ENCODE results near the gene PEX14. TPM values are rescaled to one million over a fixed set of nuclear protein-coding genes. Genes with fewer than 3 reads are reported as not detected.
A peak's percentile ranks its signal among the peaks of the same experiment; 100 is the strongest.

PEX14 gene
- total RNA-seq, 2 donors from 2014 or later: 24.3 to 26.0 TPM

DNA sequence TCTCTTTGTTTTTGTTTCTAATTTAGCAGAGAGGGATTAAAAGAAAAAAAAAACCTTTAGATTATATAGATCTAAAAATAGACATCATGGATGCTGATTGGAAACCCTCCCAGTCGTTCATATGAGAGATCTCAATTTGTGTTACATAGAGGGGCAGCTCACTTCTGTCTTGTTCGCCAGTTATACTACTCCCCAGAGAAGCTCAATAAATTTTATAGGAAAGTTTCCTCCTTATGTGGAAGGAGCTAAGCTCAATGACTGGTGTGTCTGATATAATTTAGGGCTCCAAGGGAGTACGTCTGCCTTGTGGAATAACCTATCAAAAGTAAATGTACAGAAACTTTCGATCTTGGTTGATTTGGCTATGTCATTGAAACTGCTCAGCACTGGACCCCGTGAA is 117.6 kb downstream of the PEX14 start:
- Mint-ChIP-seq H3K36me3 (ENCODE audit: low read depth) (peaks cover 4% of the 10 kb centered on the region), H3K4me3 (no peak overlapping the region), H3K27me3 (ENCODE audit: insufficient read depth) (no peaks in the 10 kb centered on the region), H3K4me1 (peaks cover 27% of the 10 kb centered on the region), H3K9me3 (no peaks in the 10 kb centered on the region), H3K27ac (peak overlapping the region; percentile 79)
- peaks cover 4% of the 10 kb centered on the region for H3K4me1 ChIP-seq (ENCODE audit: control insufficient read depth, insufficient read depth, low read length)
- H3K9ac ChIP-seq (ENCODE audit: extremely low read depth, low read length, poor library complexity, severe bottlenecking): no peak overlapping the region
- DNase-seq: no peak
- TF ChIP-seq, protein P1, sequence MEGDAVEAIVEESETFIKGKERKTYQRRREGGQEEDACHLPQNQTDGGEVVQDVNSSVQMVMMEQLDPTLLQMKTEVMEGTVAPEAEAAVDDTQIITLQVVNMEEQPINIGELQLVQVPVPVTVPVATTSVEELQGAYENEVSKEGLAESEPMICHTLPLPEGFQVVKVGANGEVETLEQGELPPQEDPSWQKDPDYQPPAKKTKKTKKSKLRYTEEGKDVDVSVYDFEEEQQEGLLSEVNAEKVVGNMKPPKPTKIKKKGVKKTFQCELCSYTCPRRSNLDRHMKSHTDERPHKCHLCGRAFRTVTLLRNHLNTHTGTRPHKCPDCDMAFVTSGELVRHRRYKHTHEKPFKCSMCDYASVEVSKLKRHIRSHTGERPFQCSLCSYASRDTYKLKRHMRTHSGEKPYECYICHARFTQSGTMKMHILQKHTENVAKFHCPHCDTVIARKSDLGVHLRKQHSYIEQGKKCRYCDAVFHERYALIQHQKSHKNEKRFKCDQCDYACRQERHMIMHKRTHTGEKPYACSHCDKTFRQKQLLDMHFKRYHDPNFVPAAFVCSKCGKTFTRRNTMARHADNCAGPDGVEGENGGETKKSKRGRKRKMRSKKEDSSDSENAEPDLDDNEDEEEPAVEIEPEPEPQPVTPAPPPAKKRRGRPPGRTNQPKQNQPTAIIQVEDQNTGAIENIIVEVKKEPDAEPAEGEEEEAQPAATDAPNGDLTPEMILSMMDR (conservative IDR thresholded peaks at IDR 0.05): no peak
- H3K4me3 ChIP-seq (ENCODE audit: low read length): no peak overlapping the region
- no peaks in the 10 kb centered on the region for H3K9me3 ChIP-seq (ENCODE audit: control insufficient read depth, low read length)
- 77 to 87% methylated on average over 4 to 5 of the region's 5 CpGs for WGBS, 2 experiments (ENCODE audit: insufficient coverage in 1 of 2, insufficient read length in 1 of 2)
- no peak overlapping the region for H3K27ac ChIP-seq (ENCODE audit: low read depth, low read length)
- no peaks in the 10 kb centered on the region for H3K27me3 ChIP-seq (ENCODE audit: control insufficient read depth, insufficient read depth, low read length, poor library complexity, severe bottlenecking)
- no peaks in the 10 kb centered on the region for H3K36me3 ChIP-seq (ENCODE audit: control insufficient read depth, insufficient read depth, low read length)

DNA sequence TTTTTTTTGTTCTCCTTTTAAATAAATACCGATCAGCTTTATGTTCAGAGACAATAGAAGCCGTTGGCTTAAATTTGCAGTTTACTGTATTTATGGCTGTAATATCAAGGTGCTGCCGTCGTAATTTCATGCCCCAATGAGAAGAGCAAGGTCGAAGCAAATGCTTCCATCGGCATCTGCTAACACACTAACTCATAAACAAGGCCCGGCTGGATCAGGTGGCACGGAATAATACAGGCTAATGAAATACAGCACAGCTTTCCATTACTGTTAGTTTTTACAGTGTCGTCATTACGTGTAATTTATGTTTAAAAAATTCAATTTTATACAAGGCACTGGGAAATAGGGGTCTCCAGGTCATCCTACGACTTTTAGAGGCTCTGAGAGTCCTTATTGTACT is 119.0 kb downstream of the PEX14 start:
- no peaks in the 10 kb centered on the region for H3K27me3 Mint-ChIP-seq (ENCODE audit: insufficient read depth)

DNA sequence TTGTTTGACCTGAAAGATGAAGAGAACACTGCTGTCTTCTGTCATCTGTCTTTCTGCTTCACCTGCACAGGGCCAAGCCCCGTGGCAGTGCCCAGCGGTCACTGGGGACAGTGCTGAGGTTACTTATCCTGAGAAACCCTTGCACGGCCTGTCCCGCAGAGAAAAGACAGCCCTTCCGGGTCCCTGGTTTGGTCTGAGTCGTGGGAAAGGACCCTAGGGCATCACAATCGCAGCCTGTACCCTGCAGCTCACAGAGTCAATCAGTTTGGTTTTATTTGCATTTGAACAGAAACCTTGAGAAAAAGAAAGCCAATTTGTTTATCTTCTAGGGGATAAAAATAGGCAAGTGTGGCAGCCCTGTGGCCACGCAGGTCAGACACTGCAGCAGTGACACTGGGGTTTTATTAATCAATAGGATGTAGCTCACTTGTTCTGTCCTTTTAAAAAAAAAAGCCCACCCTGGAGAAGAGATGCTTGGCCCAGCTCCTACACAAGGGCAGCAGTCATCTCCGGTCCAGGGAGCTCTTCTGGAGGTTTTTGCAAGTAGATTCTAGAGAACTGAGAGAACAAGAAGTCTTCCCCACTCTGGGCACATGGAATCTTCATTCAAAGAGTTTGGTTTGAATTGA is 120.0 kb downstream of the PEX14 start:
- Histone ChIP-seq H3K27ac (ENCODE audit: low read depth, low read length) (no peak overlapping the region), H3K36me3 (ENCODE audit: control insufficient read depth, insufficient read depth, low read length) (no peaks in the 10 kb centered on the region), H3K4me1 (ENCODE audit: control insufficient read depth, insufficient read depth, low read length) (peaks cover 4% of the 10 kb centered on the region), H3K9ac (ENCODE audit: extremely low read depth, low read length, poor library complexity, severe bottlenecking) (no peak overlapping the region), H3K4me3 (ENCODE audit: low read length) (no peak overlapping the region), H3K9me3 (ENCODE audit: control insufficient read depth, low read length) (no peaks in the 10 kb centered on the region), H3K27me3 (ENCODE audit: control insufficient read depth, insufficient read depth, low read length, poor library complexity, severe bottlenecking) (no peaks in the 10 kb centered on the region)
- peak; percentile 61 for DNase-seq
- TF ChIP-seq, protein P1 (conservative IDR thresholded peaks at IDR 0.05): no peak
- H3K27me3 Mint-ChIP-seq (ENCODE audit: insufficient read depth): no peaks in the 10 kb centered on the region
- no peaks in the 10 kb centered on the region for H3K9me3 Mint-ChIP-seq
- peak overlapping the region; percentile 28 for H3K27ac Mint-ChIP-seq
- WGBS, 2 experiments (ENCODE audit: insufficient coverage in 1 of 2, insufficient read length in 1 of 2): 52 to 66% methylated on average over 8 to 9 of the region's 9 CpGs
- peaks cover 27% of the 10 kb centered on the region for H3K4me1 Mint-ChIP-seq
- no peak overlapping the region for H3K4me3 Mint-ChIP-seq
- H3K36me3 Mint-ChIP-seq (ENCODE audit: low read depth): peaks cover 2% of the 10 kb centered on the region

More for the DNA sequence above, 119.0 kb downstream of the PEX14 start:
- WGBS, 2 experiments (ENCODE audit: insufficient coverage in 1 of 2, insufficient read length in 1 of 2): 92 to 93% methylated on average over 10 to 11 of the region's 11 CpGs
- Histone ChIP-seq H3K4me3 (ENCODE audit: low read length) (no peak overlapping the region), H3K27me3 (ENCODE audit: control insufficient read depth, insufficient read depth, low read length, poor library complexity, severe bottlenecking) (no peaks in the 10 kb centered on the region), H3K36me3 (ENCODE audit: control insufficient read depth, insufficient read depth, low read length) (no peaks in the 10 kb centered on the region), H3K9ac (ENCODE audit: extremely low read depth, low read length, poor library complexity, severe bottlenecking) (no peak overlapping the region), H3K9me3 (ENCODE audit: control insufficient read depth, low read length) (no peaks in the 10 kb centered on the region), H3K4me1 (ENCODE audit: control insufficient read depth, insufficient read depth, low read length) (peaks cover 4% of the 10 kb centered on the region), H3K27ac (ENCODE audit: low read depth, low read length) (no peak overlapping the region)
- Mint-ChIP-seq H3K4me1 (peaks cover 27% of the 10 kb centered on the region), H3K36me3 (ENCODE audit: low read depth) (no peaks in the 10 kb centered on the region), H3K27ac (no peak overlapping the region), H3K4me3 (no peak overlapping the region), H3K9me3 (no peaks in the 10 kb centered on the region)
- TF ChIP-seq, protein P1 (conservative IDR thresholded peaks at IDR 0.05): no peak
- no peak for DNase-seq

Measured in endodermal cell (in vitro differentiated cells).